Colonic mucosa (tissue), 4 donors: ENCODE measurements around the gene OAS3. TPM values are rescaled to one million over a fixed set of nuclear protein-coding genes. Genes with fewer than 3 reads are reported as not detected.

ENCODE experiments used
- DNase-seq: peaks from one replicate; pipeline ENCODE4 v3.0.0-alpha.2; 2020
- H3K27ac ChIP-seq: fragments of 200-600 bp; one replicate; pipeline ENCODE4 v1.8.0; 2021
- H3K27me3 ChIP-seq: fragments of 200-600 bp; one replicate; pipeline ENCODE4 v1.8.0; 2021
- H3K36me3 ChIP-seq: fragments of 200-600 bp; one replicate; pipeline ENCODE4 v1.8.0; 2021
- H3K4me1 ChIP-seq: fragments of 200-600 bp; one replicate; pipeline ENCODE4 v1.8.0; 2021; ENCODE audit warnings: mild to moderate bottlenecking
- H3K4me3 ChIP-seq: fragments of 200-600 bp; one replicate; pipeline ENCODE4 v1.8.0; 2021
- H3K9ac ChIP-seq, 2 donors: one replicate each; pipeline ENCODE4 v1.7.0; 2013; ENCODE audit warnings: control low read depth in 2 of 2, low read depth in 2 of 2, low read length in 2 of 2
- H3K9me3 ChIP-seq: fragments of 200-600 bp; one replicate; pipeline ENCODE4 v1.8.0; 2021
- CTCF ChIP-seq: fragments of 200-600 bp; IDR thresholded peaks from one replicate; pipeline ENCODE4 v1.8.0; 2022; ENCODE audit warnings: antibody characterized with exemption, mild to moderate bottlenecking
- intact Hi-C: fragments of 100-400 bp; cut with DNase I; formaldehyde crosslinking; loops from one replicate; pipeline ENCODE4 v1.14.1; 2022
- total RNA-seq, 2 donors: library from RNA; stranded (reverse); fragmentation: NEBNext Ultra II Directional in 1 of 2; extraction: Animal tissue kit (Norgen Biotek cat#: 25700) in 1 of 2; gene quantifications; one replicate each; pipeline ENCODE4 v1.2.1, GENCODE V29; 2021
- donor health status: healthy.
- donor health status: DM: no; HTN: no; CAD: no.
- donor health status: DM: no; HTN: no; CAD: no.

Gene OAS3
- total RNA-seq, 2 donors from 2014 or later: 15.2 to 39.1 TPM

- Histone ChIP-seq H3K36me3 (no peaks in the 10 kb centered on the region), H3K9ac (no peak overlapping the region), H3K27ac (no peak overlapping the region), H3K9me3 (no peaks in the 10 kb centered on the region), H3K4me3 (no peak overlapping the region), H3K4me1 (no peaks in the 10 kb centered on the region), H3K27me3 (no peaks in the 10 kb centered on the region)
- no peak for TF ChIP-seq CTCF
- intact Hi-C loops: no loop called here
- DNase-seq: no peak
Observed at GRCh38 chr12:113003636-113004035, 65.4 kb downstream of the OAS3 start.

- intact Hi-C loops: no loop called here
- H3K9me3 ChIP-seq: no peaks in the 10 kb centered on the region
- no peaks in the 10 kb centered on the region for H3K36me3 ChIP-seq
- H3K27ac ChIP-seq: no peak overlapping the region
- TF ChIP-seq CTCF: no peak
- no peak for DNase-seq
- no peak overlapping the region for H3K4me3 ChIP-seq
- H3K4me1 ChIP-seq: no peaks in the 10 kb centered on the region
- H3K9ac ChIP-seq: no peak overlapping the region
- no peaks in the 10 kb centered on the region for H3K27me3 ChIP-seq
Observed at GRCh38 chr12:113005762-113006161, 67.5 kb downstream of the OAS3 start.

- H3K36me3 ChIP-seq: no peaks in the 10 kb centered on the region
- no peaks in the 10 kb centered on the region for H3K4me1 ChIP-seq
- H3K9ac ChIP-seq: no peak overlapping the region
- DNase-seq: no peak
- H3K9me3 ChIP-seq: no peaks in the 10 kb centered on the region
- H3K4me3 ChIP-seq: no peak overlapping the region
- H3K27ac ChIP-seq: no peak overlapping the region
- H3K27me3 ChIP-seq: no peaks in the 10 kb centered on the region
- TF ChIP-seq CTCF: no peak
- intact Hi-C loops: no loop called here
Observed at GRCh38 chr12:113006206-113006605, 67.9 kb downstream of the OAS3 start.

GRCh38 chr12:113006641-113007040 lies 68.4 kb downstream of the OAS3 start:
- no peaks in the 10 kb centered on the region for H3K36me3 ChIP-seq

GRCh38 chr12:113007166-113007565 lies 68.9 kb downstream of the OAS3 start:
- Histone ChIP-seq H3K9me3 (no peaks in the 10 kb centered on the region), H3K4me1 (no peaks in the 10 kb centered on the region), H3K4me3 (no peak overlapping the region), H3K36me3 (no peaks in the 10 kb centered on the region), H3K27me3 (no peaks in the 10 kb centered on the region), H3K9ac (no peak overlapping the region), H3K27ac (no peak overlapping the region)
- TF ChIP-seq CTCF: no peak
- intact Hi-C loops: no loop called here
- DNase-seq: no peak

More at GRCh38 chr12:113006641-113007040, 68.4 kb downstream of the OAS3 start:
- H3K4me1 ChIP-seq: no peaks in the 10 kb centered on the region
- no peak for TF ChIP-seq CTCF
- H3K27me3 ChIP-seq: no peaks in the 10 kb centered on the region
- no peak for DNase-seq
- no peak overlapping the region for H3K4me3 ChIP-seq
- H3K27ac ChIP-seq: no peak overlapping the region
- no peaks in the 10 kb centered on the region for H3K9me3 ChIP-seq
- no peak overlapping the region for H3K9ac ChIP-seq
- intact Hi-C loops: no loop called here

GRCh38 chr12:113010701-113011100 lies 72.4 kb downstream of the OAS3 start:
- TF ChIP-seq CTCF: no peak
- no peak for DNase-seq
- no peak overlapping the region for H3K4me3 ChIP-seq
- H3K9me3 ChIP-seq: no peaks in the 10 kb centered on the region
- H3K27ac ChIP-seq: no peak overlapping the region
- intact Hi-C loops: no loop called here
- no peak overlapping the region for H3K9ac ChIP-seq
- H3K4me1 ChIP-seq: no peaks in the 10 kb centered on the region
- no peaks in the 10 kb centered on the region for H3K27me3 ChIP-seq
- no peaks in the 10 kb centered on the region for H3K36me3 ChIP-seq
